ENCODE results near the gene ATP1B3.

The ATP1B3 gene

DNA sequence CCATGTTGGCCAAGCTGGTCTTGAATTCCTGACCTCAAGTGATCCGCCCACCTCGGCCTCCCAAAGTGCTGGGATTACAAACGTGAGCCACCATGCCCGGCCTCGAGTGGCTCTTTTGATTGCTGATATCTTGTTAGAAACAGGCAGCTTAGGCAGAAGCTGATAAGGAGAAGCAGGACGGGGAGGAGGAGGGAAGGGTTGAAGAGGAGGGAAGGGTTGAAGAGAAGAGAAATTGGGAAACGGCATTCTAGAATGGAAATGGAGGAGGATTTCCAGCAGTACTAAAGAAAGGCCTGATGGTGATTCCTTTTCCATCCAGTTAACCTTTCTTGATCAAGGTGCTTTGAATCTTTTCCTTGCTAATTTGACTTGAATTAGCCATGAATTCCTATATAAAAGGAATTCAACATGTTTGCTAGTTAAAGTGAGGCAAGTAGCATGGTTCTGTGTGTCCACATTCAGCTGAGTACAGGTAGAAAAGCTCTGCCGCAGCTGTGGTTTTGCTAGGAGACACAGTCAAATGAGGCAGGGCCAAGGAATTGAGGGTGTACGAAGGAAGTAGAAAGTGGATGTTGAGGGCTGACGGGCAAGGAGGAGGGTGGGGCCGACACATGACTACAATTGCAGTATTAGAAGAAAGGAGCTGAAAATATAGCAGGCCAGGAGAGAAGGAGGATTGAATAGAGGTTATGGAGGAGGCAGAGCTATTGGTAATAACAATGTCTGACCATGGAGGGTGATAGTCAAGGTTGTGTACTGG lies 27.2 kb upstream of the ATP1B3 start:
- no peak overlapping the region for H3K4me3 ChIP-seq (replicated peaks in 1 of 2; ENCODE audit: low read depth in 2 of 2, low read length in 2 of 2)
- DNase-seq (ENCODE audit: low read depth in 2 of 2) = no peak
- TF ChIP-seq, protein P1, sequence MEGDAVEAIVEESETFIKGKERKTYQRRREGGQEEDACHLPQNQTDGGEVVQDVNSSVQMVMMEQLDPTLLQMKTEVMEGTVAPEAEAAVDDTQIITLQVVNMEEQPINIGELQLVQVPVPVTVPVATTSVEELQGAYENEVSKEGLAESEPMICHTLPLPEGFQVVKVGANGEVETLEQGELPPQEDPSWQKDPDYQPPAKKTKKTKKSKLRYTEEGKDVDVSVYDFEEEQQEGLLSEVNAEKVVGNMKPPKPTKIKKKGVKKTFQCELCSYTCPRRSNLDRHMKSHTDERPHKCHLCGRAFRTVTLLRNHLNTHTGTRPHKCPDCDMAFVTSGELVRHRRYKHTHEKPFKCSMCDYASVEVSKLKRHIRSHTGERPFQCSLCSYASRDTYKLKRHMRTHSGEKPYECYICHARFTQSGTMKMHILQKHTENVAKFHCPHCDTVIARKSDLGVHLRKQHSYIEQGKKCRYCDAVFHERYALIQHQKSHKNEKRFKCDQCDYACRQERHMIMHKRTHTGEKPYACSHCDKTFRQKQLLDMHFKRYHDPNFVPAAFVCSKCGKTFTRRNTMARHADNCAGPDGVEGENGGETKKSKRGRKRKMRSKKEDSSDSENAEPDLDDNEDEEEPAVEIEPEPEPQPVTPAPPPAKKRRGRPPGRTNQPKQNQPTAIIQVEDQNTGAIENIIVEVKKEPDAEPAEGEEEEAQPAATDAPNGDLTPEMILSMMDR (IDR thresholded peaks at IDR 0.05; ENCODE audit: low read depth, low read length) = no peak

DNA sequence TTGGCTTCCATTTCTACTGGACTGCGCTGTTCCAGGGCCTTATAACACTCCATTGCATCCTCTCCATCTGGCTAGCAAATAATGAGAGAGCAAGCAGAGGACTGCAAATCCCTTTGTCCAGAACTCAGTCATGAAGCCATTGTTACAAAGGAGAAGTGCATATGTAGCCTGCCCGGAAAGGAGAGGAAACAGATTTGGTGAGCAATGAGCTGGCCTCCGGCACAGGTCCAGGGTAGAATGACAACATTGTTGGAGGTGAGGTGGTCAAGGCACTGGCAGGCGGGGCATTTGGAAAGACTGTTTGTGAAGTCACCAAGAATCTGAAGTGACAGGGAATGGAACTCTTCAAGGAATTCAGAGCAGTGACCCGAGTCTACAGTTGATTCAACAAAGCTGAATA lies 25.0 kb upstream of the ATP1B3 start:
- DNase-seq (ENCODE audit: low read depth in 2 of 2) = peak in 1 of 2 donors; percentile 76
- no peak overlapping the region for H3K4me3 ChIP-seq (replicated peaks in 1 of 2; ENCODE audit: low read depth in 2 of 2, low read length in 2 of 2)
- TF ChIP-seq, protein P1 (IDR thresholded peaks at IDR 0.05; ENCODE audit: low read depth, low read length) = no peak

DNA sequence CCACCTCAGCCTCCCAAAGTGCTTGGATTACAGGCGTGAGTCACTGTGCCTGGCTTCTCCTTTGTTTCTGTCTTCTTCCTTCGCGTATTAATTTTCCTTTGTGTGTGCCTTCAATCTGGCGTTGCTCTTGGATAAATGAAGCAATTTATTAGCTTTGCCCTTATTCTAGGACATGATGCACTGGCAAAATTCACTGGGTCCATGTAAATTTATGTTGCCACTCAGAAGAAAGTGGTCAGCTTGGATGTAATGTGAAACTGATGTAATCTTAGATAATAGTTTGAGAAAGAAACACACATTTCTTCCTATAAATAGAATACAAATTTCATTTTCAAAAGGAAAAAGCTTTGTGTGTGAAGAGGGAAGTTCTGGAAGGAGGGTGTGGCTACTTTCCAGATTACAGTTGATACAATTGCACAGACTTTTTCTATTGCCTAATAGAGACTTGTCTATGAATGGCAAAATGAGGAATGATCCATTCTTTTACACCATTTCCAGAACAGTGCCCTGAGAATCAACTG lies 23.3 kb upstream of the ATP1B3 start:
- TF ChIP-seq, protein P1 (IDR thresholded peaks at IDR 0.05; ENCODE audit: low read depth, low read length) = no peak
- peak; percentile 19 to 46 for DNase-seq (ENCODE audit: low read depth in 2 of 2)
- no peak overlapping the region for H3K4me3 ChIP-seq (replicated peaks in 1 of 2; ENCODE audit: low read depth in 2 of 2, low read length in 2 of 2)

DNA sequence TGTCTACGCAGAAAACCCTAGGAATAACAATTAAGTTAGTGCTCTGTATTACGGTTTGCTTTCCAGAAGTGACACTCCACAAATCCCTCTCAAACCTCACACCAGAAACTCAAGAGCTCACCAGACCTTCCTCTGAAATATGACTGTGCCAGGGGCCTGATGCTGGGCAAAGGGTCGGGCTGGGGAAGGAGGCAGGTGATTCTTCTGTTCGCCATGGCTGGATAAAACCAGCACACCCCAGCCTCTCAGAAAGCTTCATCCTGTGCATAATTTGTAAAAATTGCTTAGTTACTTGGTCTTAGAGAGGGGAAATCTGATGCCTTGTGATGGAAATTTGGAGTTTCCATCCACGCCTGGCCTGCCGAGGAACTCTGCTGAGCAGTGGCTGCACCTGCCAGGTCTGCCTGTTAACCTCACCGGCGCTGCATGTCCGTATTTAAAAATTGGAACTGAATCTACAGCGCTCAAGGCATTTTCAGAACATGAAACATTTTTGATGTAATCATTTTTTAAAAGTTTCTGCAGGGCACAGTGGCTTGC lies 22.7 kb upstream of the ATP1B3 start:
- DNase-seq (ENCODE audit: low read depth in 2 of 2) = no peak
- no peak overlapping the region for H3K4me3 ChIP-seq (replicated peaks in 1 of 2; ENCODE audit: low read depth in 2 of 2, low read length in 2 of 2)
- TF ChIP-seq, protein P1 (IDR thresholded peaks at IDR 0.05; ENCODE audit: low read depth, low read length) = no peak

DNA sequence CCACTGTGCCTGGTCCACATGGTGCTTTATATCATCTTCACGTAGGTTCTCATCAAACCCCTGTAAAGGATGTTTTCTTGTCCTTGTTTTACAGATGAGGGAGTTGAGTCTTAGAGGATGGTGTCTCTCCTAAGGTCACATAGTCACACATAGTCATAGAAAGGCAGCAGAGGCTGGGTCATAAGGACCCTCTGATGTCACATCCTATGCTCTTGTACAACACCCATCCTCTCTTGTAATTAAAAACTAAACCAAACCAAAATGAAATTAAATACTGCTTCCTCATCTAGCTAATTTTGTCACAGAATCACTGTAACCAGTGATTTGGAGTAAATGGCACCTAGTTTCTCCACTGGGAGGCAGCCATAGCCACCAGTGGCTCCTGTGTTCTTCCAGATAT lies 21.8 kb upstream of the ATP1B3 start:
- no peak for DNase-seq (ENCODE audit: low read depth in 2 of 2)
- TF ChIP-seq, protein P1 (IDR thresholded peaks at IDR 0.05; ENCODE audit: low read depth, low read length) = no peak
- no peak overlapping the region for H3K4me3 ChIP-seq (replicated peaks in 1 of 2; ENCODE audit: low read depth in 2 of 2, low read length in 2 of 2)

DNA sequence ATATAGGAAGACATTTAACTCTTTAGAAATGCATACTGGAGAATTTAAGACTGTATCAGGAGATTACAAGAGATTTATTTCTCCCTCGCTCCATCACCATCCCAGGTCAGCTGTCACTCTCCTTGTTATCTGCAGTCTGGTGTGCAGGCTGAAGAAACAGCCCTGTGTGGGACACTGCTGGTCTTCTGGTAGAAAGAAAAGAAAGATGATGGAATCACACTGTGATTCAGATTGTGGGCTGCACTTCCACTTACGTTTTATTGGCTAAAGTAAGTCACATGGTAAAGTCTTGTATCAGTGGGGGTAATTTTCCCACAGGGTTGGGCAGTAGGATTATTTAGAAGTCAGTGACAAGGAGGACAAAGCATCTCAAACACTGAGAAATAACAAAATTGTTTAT lies 18.1 kb upstream of the ATP1B3 start:
- TF ChIP-seq, protein P1 (IDR thresholded peaks at IDR 0.05; ENCODE audit: low read depth, low read length) = no peak
- no peak for DNase-seq (ENCODE audit: low read depth in 2 of 2)
- no peak overlapping the region for H3K4me3 ChIP-seq (replicated peaks in 1 of 2; ENCODE audit: low read depth in 2 of 2, low read length in 2 of 2)
